ENCODE measurements around the gene KRT24.
"Not testable (repeated sequence)": the region's sequence is repeated elsewhere in the genome, so short reads cannot be mapped to it uniquely, and the experiment has no call there.

Gene KRT24

DNA sequence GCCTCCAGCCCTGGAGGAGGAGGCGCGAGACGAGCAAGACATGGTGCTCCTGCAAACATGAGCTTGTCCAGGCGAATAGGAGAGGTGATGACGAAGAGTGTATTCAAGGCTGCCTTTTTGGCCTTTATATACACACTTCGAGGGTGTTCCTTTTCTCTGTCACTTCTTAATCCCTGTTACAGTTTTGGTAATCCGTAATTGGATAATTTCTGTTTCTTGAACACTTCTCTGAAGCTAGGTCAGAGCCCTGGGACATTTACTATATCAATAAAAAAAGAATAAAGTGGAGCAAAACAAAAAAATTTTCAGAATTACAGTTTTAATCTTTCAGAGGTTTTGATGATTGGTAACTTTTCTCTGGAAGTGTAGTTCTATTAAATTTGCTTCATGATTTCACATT lies at the start of gene KRT24:
Gene KRT24 (minus strand): TSS at position 101 of the 400 bp plus-strand sequence. CDS start 59 bp downstream, at position 42.
- no peak within 1 kb of the TSS for H3K4me3 ChIP-seq (ENCODE audit: low read depth, low read length)
- no peak within 1 kb of the TSS for H3K27ac ChIP-seq (ENCODE audit: low read depth, low read length)
- no peaks in the 10 kb centered on the region for H3K27me3 ChIP-seq (ENCODE audit: control insufficient read depth, insufficient read depth, low read length)
- H3K9ac ChIP-seq (ENCODE audit: low read length) = no peak within 1 kb of the TSS
- no peaks in the 10 kb centered on the region for H3K4me1 ChIP-seq (ENCODE audit: control insufficient read depth, insufficient read depth, low read length)
- no peaks in the 10 kb centered on the region for H3K36me3 ChIP-seq (ENCODE audit: control insufficient read depth, insufficient read depth, low read length)
- H3K9me3 ChIP-seq (ENCODE audit: control insufficient read depth, insufficient read depth, low read depth, low read length) = no peaks in the 10 kb centered on the region

DNA sequence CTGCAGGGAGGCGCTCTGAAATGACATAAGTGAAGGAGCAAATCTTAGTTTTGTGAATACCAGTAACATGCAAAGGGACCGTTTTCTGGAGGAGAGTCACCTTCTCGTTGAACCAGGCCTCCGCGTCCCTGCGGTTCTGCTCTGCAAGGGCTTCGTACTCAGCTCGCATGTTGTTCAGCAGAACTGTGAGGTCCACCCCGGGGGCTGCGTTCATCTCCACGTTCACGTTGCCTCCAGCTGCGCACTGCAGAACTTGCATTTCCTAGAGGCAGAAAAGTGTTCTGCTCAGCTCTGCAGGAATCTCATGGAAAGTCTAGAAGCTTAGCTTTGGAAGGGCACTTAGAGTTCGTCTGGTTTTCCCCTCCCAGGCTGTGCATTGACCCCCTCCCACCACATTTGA lies 47.5 kb upstream of the KRT24 start:
- Histone ChIP-seq H3K27ac (ENCODE audit: low read depth, low read length) (no peak overlapping the region), H3K9me3 (ENCODE audit: control insufficient read depth, insufficient read depth, low read depth, low read length) (no peaks in the 10 kb centered on the region), H3K36me3 (ENCODE audit: control insufficient read depth, insufficient read depth, low read length) (no peaks in the 10 kb centered on the region)

DNA sequence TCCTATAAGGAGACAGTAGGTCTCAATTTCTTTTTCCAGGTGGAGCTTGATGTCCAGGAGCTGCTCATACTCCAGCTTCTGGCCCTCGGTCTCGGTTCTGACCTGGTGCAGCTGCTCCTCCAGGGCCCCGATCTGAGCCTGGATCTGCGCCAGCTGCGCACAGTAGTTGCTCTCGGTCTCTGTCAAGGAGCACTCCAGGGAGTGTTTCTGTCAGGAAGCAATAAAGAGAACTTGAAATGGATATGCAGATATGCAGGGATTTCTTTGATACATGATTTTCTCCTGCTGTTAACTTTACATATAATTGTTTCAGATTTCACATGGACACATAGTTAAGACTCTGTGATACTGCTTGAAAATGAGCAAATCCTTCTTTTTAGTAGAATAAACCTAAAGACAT lies 46.8 kb upstream of the KRT24 start:
- no peak overlapping the region for H3K4me3 ChIP-seq (ENCODE audit: low read depth, low read length)
- H3K9me3 ChIP-seq (ENCODE audit: control insufficient read depth, insufficient read depth, low read depth, low read length) = no peaks in the 10 kb centered on the region
- H3K36me3 ChIP-seq (ENCODE audit: control insufficient read depth, insufficient read depth, low read length) = no peaks in the 10 kb centered on the region
- no peak overlapping the region for H3K27ac ChIP-seq (ENCODE audit: low read depth, low read length)
- H3K27me3 ChIP-seq (ENCODE audit: control insufficient read depth, insufficient read depth, low read length) = peaks cover 15% of the 10 kb centered on the region; the same call in 1 of the 2 replicates
- no peaks in the 10 kb centered on the region for H3K4me1 ChIP-seq (ENCODE audit: control insufficient read depth, insufficient read depth, low read length)
- no peak overlapping the region for H3K9ac ChIP-seq (ENCODE audit: low read length)

More for the DNA sequence above, 47.5 kb upstream of the KRT24 start:
- H3K4me1 ChIP-seq (ENCODE audit: control insufficient read depth, insufficient read depth, low read length) = no peaks in the 10 kb centered on the region
- no peak overlapping the region for H3K4me3 ChIP-seq (ENCODE audit: low read depth, low read length)
- peaks cover 15% of the 10 kb centered on the region; the same call in 1 of the 2 replicates for H3K27me3 ChIP-seq (ENCODE audit: control insufficient read depth, insufficient read depth, low read length)
- no peak overlapping the region for H3K9ac ChIP-seq (ENCODE audit: low read length)

DNA sequence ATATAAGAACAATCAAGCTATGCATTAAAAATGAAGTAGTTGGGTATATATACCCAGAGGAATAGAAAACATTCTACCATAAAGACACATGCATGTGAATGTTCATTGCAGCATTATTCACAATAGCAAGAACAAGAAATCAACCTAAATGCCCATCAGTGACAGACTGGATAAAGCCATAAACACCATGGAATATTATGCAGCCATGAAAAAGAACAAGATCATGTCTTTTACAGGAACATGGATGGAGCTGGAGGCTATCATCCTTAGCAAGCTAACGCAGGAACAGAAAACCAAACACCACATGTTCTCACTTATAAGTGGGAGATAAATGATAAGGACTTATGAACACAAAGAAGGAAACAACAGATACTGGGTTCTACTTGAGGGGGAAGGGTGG lies 45.1 kb upstream of the KRT24 start:
- not testable (repeated sequence) for H3K4me1 ChIP-seq (ENCODE audit: control insufficient read depth, insufficient read depth, low read length); H3K36me3 ChIP-seq (ENCODE audit: control insufficient read depth, insufficient read depth, low read length); H3K27ac ChIP-seq (ENCODE audit: low read depth, low read length); H3K9me3 ChIP-seq (ENCODE audit: control insufficient read depth, insufficient read depth, low read depth, low read length); H3K4me3 ChIP-seq (ENCODE audit: low read depth, low read length); H3K9ac ChIP-seq (ENCODE audit: low read length)
- H3K27me3 ChIP-seq (ENCODE audit: control insufficient read depth, insufficient read depth, low read length) = peaks cover 13% of the 10 kb centered on the region; the same call in 1 of the 2 replicates

DNA sequence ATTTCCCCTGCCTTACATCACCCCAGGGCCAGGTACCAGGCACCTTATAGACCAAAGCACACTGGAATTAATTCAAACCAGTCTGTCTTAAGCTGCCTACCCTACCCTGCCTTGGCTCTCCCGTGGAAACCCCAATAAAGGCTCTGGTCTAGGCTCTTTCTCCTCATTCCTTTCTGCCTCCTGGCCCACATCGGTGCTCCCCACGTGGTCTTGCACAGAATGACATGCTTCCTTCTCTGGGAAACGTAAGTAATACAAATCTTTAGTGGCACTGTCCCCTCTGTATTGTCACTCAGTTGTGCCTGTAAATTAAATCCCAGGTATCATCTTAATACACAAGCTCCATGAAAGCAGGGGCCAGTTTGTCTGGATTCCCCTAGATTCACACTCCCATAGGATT lies 35.0 kb upstream of the KRT24 start:
- Histone ChIP-seq H3K9me3 (ENCODE audit: control insufficient read depth, insufficient read depth, low read depth, low read length) (peaks cover 8% of the 10 kb centered on the region), H3K9ac (ENCODE audit: low read length) (no peak overlapping the region), H3K36me3 (ENCODE audit: control insufficient read depth, insufficient read depth, low read length) (no peaks in the 10 kb centered on the region), H3K27me3 (ENCODE audit: control insufficient read depth, insufficient read depth, low read length) (peaks cover 7% of the 10 kb centered on the region; the same call in 1 of the 2 replicates), H3K4me3 (ENCODE audit: low read depth, low read length) (no peak overlapping the region), H3K4me1 (ENCODE audit: control insufficient read depth, insufficient read depth, low read length) (no peaks in the 10 kb centered on the region), H3K27ac (ENCODE audit: low read depth, low read length) (no peak overlapping the region)

DNA sequence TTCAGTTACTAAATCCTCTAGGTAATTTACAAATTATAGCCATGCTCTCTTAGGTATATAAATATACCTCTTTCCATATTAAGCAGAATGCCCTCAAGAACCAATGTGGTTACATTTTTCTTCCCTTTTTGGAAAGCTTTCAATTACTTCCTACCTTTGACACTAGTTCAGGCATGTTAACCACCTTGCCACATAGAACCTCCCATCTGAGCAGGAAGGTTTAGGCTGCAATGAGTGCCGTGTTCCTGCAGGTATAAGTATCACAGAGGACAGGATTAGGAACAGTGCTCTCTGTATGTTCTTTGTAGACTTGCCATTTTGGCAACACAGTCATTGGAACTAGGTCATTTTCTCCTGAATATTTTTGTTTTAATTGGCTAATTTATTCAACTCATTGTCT lies 31.5 kb upstream of the KRT24 start:
- no peaks in the 10 kb centered on the region for H3K36me3 ChIP-seq (ENCODE audit: control insufficient read depth, insufficient read depth, low read length)
- no peak overlapping the region for H3K27ac ChIP-seq (ENCODE audit: low read depth, low read length)
- no peak overlapping the region for H3K4me3 ChIP-seq (ENCODE audit: low read depth, low read length)
- H3K9ac ChIP-seq (ENCODE audit: low read length) = no peak overlapping the region
- H3K27me3 ChIP-seq (ENCODE audit: control insufficient read depth, insufficient read depth, low read length) = peaks cover 12% of the 10 kb centered on the region; the same call in 1 of the 2 replicates
- no peaks in the 10 kb centered on the region for H3K4me1 ChIP-seq (ENCODE audit: control insufficient read depth, insufficient read depth, low read length)
- H3K9me3 ChIP-seq (ENCODE audit: control insufficient read depth, insufficient read depth, low read depth, low read length) = peaks cover 8% of the 10 kb centered on the region; the same call in 1 of the 2 replicates

DNA sequence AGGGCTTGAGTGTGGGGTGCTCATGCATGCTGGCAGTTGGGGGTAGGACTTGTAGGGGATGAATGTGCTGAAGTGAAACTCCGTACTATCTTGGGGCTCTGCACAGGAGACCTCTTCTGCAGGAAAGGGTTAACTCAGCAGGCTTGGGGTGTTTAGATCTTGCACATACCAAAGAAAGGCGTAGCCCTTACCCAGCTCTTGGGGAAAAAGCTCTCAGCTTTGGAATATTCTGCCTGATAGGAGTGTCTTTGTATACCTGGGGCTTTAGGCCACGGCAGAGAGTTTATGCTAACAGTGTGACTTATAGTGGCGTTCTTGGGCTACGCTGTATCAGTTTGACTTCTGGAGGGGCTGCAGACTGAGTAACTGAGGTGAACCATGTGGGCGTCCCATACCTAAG lies 30.5 kb upstream of the KRT24 start:
- Histone ChIP-seq H3K27ac (ENCODE audit: low read depth, low read length) (no peak overlapping the region), H3K27me3 (ENCODE audit: control insufficient read depth, insufficient read depth, low read length) (peaks cover 14% of the 10 kb centered on the region; the same call in 1 of the 2 replicates), H3K36me3 (ENCODE audit: control insufficient read depth, insufficient read depth, low read length) (no peaks in the 10 kb centered on the region), H3K9me3 (ENCODE audit: control insufficient read depth, insufficient read depth, low read depth, low read length) (peaks cover 8% of the 10 kb centered on the region; the same call in 1 of the 2 replicates), H3K4me1 (ENCODE audit: control insufficient read depth, insufficient read depth, low read length) (no peaks in the 10 kb centered on the region), H3K9ac (ENCODE audit: low read length) (no peak overlapping the region), H3K4me3 (ENCODE audit: low read depth, low read length) (no peak overlapping the region)

DNA sequence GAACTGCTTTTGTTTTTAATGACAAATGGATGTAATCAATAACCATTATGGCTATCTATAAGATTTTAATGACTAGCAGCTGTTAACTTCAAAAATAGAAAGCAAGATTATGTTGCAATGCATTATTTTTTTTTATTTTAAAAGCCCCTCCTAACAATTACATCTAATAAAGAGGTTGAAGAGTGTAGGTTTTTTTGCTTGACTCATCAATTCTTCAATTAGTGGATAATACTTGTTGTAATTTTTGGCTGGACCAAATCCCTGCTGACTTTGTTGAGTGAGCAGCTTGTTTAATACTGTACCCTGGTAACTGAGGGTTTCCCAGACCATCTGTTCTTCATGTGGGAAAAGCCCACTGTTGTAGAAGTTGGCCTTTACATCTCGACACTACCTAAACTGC lies 27.4 kb upstream of the KRT24 start:
- Histone ChIP-seq H3K4me1 (ENCODE audit: control insufficient read depth, insufficient read depth, low read length) (no peaks in the 10 kb centered on the region), H3K27ac (ENCODE audit: low read depth, low read length) (no peak overlapping the region), H3K9me3 (ENCODE audit: control insufficient read depth, insufficient read depth, low read depth, low read length) (peaks cover 8% of the 10 kb centered on the region; the same call in 1 of the 2 replicates), H3K36me3 (ENCODE audit: control insufficient read depth, insufficient read depth, low read length) (no peaks in the 10 kb centered on the region), H3K27me3 (ENCODE audit: control insufficient read depth, insufficient read depth, low read length) (peaks cover 14% of the 10 kb centered on the region; the same call in 1 of the 2 replicates), H3K4me3 (ENCODE audit: low read depth, low read length) (no peak overlapping the region), H3K9ac (ENCODE audit: low read length) (no peak overlapping the region)

DNA sequence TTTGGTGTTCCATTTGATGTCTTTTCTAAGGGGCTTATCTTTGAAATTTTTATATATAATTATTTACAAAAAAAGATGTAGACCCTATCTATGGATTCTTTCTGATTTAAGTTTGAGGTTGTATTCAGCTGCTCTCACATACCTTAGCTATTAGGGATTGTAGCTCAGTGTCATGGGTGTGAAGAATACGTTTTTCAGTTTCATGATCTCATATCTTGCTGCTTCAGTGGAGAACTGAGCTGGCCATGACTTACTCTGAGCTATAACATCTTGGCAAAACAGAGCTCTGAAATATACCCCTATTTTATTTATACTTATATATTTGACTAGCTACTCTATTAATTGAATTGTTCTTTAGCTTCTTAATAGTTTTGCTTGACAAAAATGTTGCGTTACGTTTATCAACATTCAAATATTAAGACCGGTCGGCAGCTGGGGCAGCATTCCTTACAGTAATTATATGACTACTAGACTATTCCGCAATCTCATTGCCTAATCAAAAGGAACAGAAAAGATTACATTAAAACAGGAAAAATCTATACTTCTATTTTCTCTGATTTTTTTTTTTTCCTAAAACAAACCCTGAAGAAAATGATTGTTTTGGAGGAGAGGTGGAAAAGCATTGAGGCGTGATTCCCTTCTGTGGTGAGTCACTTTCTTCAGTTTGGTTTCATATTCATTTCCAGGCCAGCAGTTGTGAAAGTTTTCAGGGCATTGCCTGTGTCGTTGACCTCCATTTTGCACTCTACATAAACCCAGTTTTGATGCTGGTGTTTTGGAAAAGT lies 24.1 kb upstream of the KRT24 start:
- Histone ChIP-seq H3K4me3 (ENCODE audit: low read depth, low read length) (no peak overlapping the region), H3K27me3 (ENCODE audit: control insufficient read depth, insufficient read depth, low read length) (peaks cover 14% of the 10 kb centered on the region; the same call in 1 of the 2 replicates), H3K4me1 (ENCODE audit: control insufficient read depth, insufficient read depth, low read length) (no peaks in the 10 kb centered on the region), H3K9me3 (ENCODE audit: control insufficient read depth, insufficient read depth, low read depth, low read length) (no peaks in the 10 kb centered on the region), H3K36me3 (ENCODE audit: control insufficient read depth, insufficient read depth, low read length) (no peaks in the 10 kb centered on the region), H3K9ac (ENCODE audit: low read length) (no peak overlapping the region), H3K27ac (ENCODE audit: low read depth, low read length) (no peak overlapping the region)

DNA sequence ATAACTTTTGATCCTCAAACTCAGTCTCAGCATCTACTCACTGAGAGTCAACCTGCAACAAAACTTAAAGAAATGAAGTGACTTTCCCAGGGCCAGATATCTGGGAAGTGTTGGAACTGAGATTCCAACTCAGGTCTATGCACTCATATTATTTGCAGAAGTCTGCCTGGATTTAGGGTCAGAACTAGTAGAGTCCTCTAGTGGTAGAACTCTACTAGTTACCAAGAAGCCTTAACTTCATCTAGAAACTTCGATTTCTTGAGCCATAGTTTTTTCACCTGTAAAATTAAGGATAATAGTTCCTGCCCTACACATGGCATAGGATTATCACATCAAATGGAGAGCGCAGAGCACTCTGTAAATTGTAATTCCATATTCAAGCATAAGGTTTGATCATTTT lies 23.4 kb upstream of the KRT24 start:
- Histone ChIP-seq H3K36me3 (ENCODE audit: control insufficient read depth, insufficient read depth, low read length) (no peaks in the 10 kb centered on the region), H3K4me1 (ENCODE audit: control insufficient read depth, insufficient read depth, low read length) (no peaks in the 10 kb centered on the region), H3K9ac (ENCODE audit: low read length) (no peak overlapping the region), H3K4me3 (ENCODE audit: low read depth, low read length) (no peak overlapping the region), H3K9me3 (ENCODE audit: control insufficient read depth, insufficient read depth, low read depth, low read length) (no peaks in the 10 kb centered on the region), H3K27me3 (ENCODE audit: control insufficient read depth, insufficient read depth, low read length) (peaks cover 14% of the 10 kb centered on the region; the same call in 1 of the 2 replicates), H3K27ac (ENCODE audit: low read depth, low read length) (no peak overlapping the region)

DNA sequence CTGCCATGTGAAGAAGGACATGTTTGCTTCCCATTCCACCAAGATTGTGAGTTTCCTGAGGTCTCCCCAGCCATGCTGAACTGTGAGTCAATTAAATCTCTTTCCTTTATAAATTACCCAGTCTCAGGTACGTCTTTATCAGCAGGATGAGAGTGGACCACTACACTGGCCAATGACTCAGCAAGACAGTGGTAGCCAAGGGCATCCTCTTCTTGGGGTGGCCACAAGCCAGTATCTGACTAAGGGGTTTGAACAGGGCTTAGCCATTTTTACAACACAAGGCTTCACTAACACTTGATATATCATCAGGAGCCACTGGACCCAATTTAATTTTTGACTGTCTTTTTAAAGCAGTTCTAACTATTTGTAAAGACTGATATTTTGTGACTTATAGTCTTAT lies 21.1 kb upstream of the KRT24 start:
- no peak overlapping the region for H3K4me3 ChIP-seq (ENCODE audit: low read depth, low read length)
- H3K9me3 ChIP-seq (ENCODE audit: control insufficient read depth, insufficient read depth, low read depth, low read length) = no peaks in the 10 kb centered on the region
- no peaks in the 10 kb centered on the region for H3K36me3 ChIP-seq (ENCODE audit: control insufficient read depth, insufficient read depth, low read length)
- no peak overlapping the region for H3K27ac ChIP-seq (ENCODE audit: low read depth, low read length)
- no peaks in the 10 kb centered on the region for H3K4me1 ChIP-seq (ENCODE audit: control insufficient read depth, insufficient read depth, low read length)
- H3K9ac ChIP-seq (ENCODE audit: low read length) = no peak overlapping the region
- no peaks in the 10 kb centered on the region for H3K27me3 ChIP-seq (ENCODE audit: control insufficient read depth, insufficient read depth, low read length)
